H9 (cell line): ENCODE measurements around the gene ETNK2. TPM values are rescaled to one million over a fixed set of nuclear protein-coding genes. Genes with fewer than 3 reads are reported as not detected.

Experiments
- DNase-seq: peaks from one replicate; pipeline ENCODE4 v3.0.0-alpha.2; 2017
- H2AFZ ChIP-seq: one replicate; pipeline ENCODE4 v1.6.1; 2013; ENCODE audit warnings: mild to moderate bottlenecking, low read length, control low read depth, moderate library complexity
- H2AK5ac ChIP-seq: 2 replicates; pipeline ENCODE4 v1.6.1; 2013; ENCODE audit warnings: low read length, control low read depth, mixed read lengths; ENCODE audit not compliant: insufficient read length
- H2BK120ac ChIP-seq: one replicate; pipeline ENCODE4 v1.6.1; 2013; ENCODE audit warnings: low read depth, mild to moderate bottlenecking, low read length, control low read depth, inconsistent platforms; ENCODE audit not compliant: poor library complexity, severe bottlenecking
- H2BK12ac ChIP-seq: 2 replicates; pipeline ENCODE4 v1.6.1; 2013; ENCODE audit warnings: low read length, control low read depth, mixed read lengths, low read depth; ENCODE audit not compliant: insufficient read length
- H2BK15ac ChIP-seq: 2 replicates; pipeline ENCODE4 v1.6.1; 2013; ENCODE audit warnings: low read depth, low read length, control low read depth
- H2BK20ac ChIP-seq: one replicate; pipeline ENCODE4 v1.6.1; 2013; ENCODE audit warnings: low read depth, mild to moderate bottlenecking, low read length, control low read depth, inconsistent platforms; ENCODE audit not compliant: poor library complexity, severe bottlenecking
- H2BK5ac ChIP-seq: 2 replicates; pipeline ENCODE4 v1.6.1; 2013; ENCODE audit warnings: low read length, control low read depth, mixed read lengths; ENCODE audit not compliant: insufficient read length
- H3K14ac ChIP-seq: 2 replicates; pipeline ENCODE4 v1.6.1; 2013; ENCODE audit warnings: low read length, control low read depth; ENCODE audit not compliant: insufficient read depth
- H3K18ac ChIP-seq: 2 replicates; pipeline ENCODE4 v1.6.1; 2013; ENCODE audit warnings: low read depth, mild to moderate bottlenecking, mixed read lengths, low read length, control low read depth; ENCODE audit not compliant: insufficient read length
- H3K23ac ChIP-seq: 2 replicates; pipeline ENCODE4 v1.6.1; 2013; ENCODE audit warnings: low read length, control low read depth, mixed read lengths, low read depth; ENCODE audit not compliant: insufficient read length
- H3K23me2 ChIP-seq: 2 replicates; pipeline ENCODE4 v1.6.1; 2013; ENCODE audit warnings: low read depth, mild to moderate bottlenecking, mixed read lengths, low read length, control low read depth; ENCODE audit not compliant: insufficient read length, poor library complexity, severe bottlenecking
- H3K27ac ChIP-seq: 2 replicates; pipeline ENCODE4 v1.5.1; 2013; ENCODE audit warnings: low read length, control low read depth, mixed read lengths, low read depth; ENCODE audit not compliant: insufficient read length
- H3K27me3 ChIP-seq: 2 replicates; pipeline ENCODE4 v1.6.1; 2013; ENCODE audit warnings: low read length, control low read depth, inconsistent platforms; ENCODE audit not compliant: insufficient read depth
- H3K4ac ChIP-seq: 2 replicates; pipeline ENCODE4 v1.6.1; 2013; ENCODE audit warnings: low read depth, mild to moderate bottlenecking, control low read depth, inconsistent platforms, low read length, moderate library complexity
- H3K4me1 ChIP-seq: 2 replicates; pipeline ENCODE4 v1.6.1; 2013; ENCODE audit warnings: low read length, control low read depth, inconsistent platforms; ENCODE audit not compliant: insufficient read depth
- H3K4me2 ChIP-seq: 2 replicates; pipeline ENCODE4 v1.6.1; 2013; ENCODE audit warnings: low read length, control low read depth, mixed read lengths; ENCODE audit not compliant: insufficient read length, insufficient read depth
- H3K56ac ChIP-seq: 2 replicates; pipeline ENCODE4 v1.6.1; 2013; ENCODE audit warnings: low read depth, mild to moderate bottlenecking, mixed read lengths, low read length, control low read depth; ENCODE audit not compliant: insufficient read length
- H3K79me1 ChIP-seq: 2 replicates; pipeline ENCODE4 v1.6.1; 2013; ENCODE audit warnings: low read depth, mild to moderate bottlenecking, moderate library complexity, low read length, control low read depth, inconsistent platforms; ENCODE audit not compliant: insufficient read depth, poor library complexity, severe bottlenecking
- H3K79me2 ChIP-seq: 2 replicates; pipeline ENCODE4 v1.6.1; 2013; ENCODE audit warnings: low read length, control low read depth, inconsistent platforms; ENCODE audit not compliant: insufficient read depth
- H3K9ac ChIP-seq: 2 replicates; pipeline ENCODE4 v1.6.1; 2013; ENCODE audit warnings: low read length, control low read depth, mixed read lengths; ENCODE audit not compliant: insufficient read length; ENCODE audit errors: extremely low read depth
- H3K9me3 ChIP-seq: one replicate; pipeline ENCODE4 v1.6.1; 2013; ENCODE audit warnings: low read depth, low read length, inconsistent platforms; ENCODE audit not compliant: control insufficient read depth
- H3T11ph ChIP-seq: one replicate; pipeline ENCODE4 v1.6.1; 2013; ENCODE audit warnings: mild to moderate bottlenecking, low read length, control low read depth, inconsistent platforms
- H4K20me1 ChIP-seq: one replicate; pipeline ENCODE4 v1.6.1; 2013; ENCODE audit not compliant: control insufficient read depth, insufficient read length, insufficient read depth
- H4K5ac ChIP-seq: 2 replicates; pipeline ENCODE4 v1.6.1; 2013; ENCODE audit warnings: low read depth, mild to moderate bottlenecking, mixed read lengths, low read length, control low read depth; ENCODE audit not compliant: insufficient read length
- H4K8ac ChIP-seq: replicated peaks from 2 replicates; pipeline ENCODE4 v1.6.1; 2013; ENCODE audit warnings: low read length, control low read depth, mixed read lengths, low read depth; ENCODE audit not compliant: insufficient read length
- H4K91ac ChIP-seq: 2 replicates; pipeline ENCODE4 v1.6.1; 2013; ENCODE audit warnings: low read depth, mild to moderate bottlenecking, moderate library complexity, mixed read lengths, low read length, control low read depth; ENCODE audit not compliant: insufficient read length
- H3K27ac Mint-ChIP-seq, 3 experiments: 2 replicates in 2 of 3; 3 replicates in 1 of 3; pipeline ENCODE4 v1.8.0; 2020 to 2021; ENCODE audit warnings: mixed read lengths in 3 of 3, mild to moderate bottlenecking in 1 of 3, moderate library complexity in 1 of 3
- H3K27me3 Mint-ChIP-seq: 2 replicates; pipeline ENCODE4 v1.8.0; 2021; ENCODE audit warnings: low read depth, mild to moderate bottlenecking, moderate library complexity, mixed read lengths
- H3K36me3 Mint-ChIP-seq, 3 experiments: 2 replicates in 2 of 3; 3 replicates in 1 of 3; pipeline ENCODE4 v1.8.0; 2020 to 2021; ENCODE audit warnings: low read depth in 3 of 3, mixed read lengths in 3 of 3; ENCODE audit not compliant: insufficient read depth in 1 of 3
- H3K4me1 Mint-ChIP-seq, 2 experiments: 2 replicates each; pipeline ENCODE4 v1.8.0; 2020; ENCODE audit warnings: mixed read lengths in 2 of 2
- H3K4me3 Mint-ChIP-seq, 2 experiments: 2 replicates in 1 of 2; 3 replicates in 1 of 2; pipeline ENCODE4 v1.8.0; 2020 to 2021; ENCODE audit warnings: mild to moderate bottlenecking in 2 of 2, mixed read lengths in 2 of 2, moderate library complexity in 1 of 2
- H3K9me3 Mint-ChIP-seq, 2 experiments: 2 replicates in 1 of 2; 3 replicates in 1 of 2; pipeline ENCODE4 v1.8.0; 2020; ENCODE audit warnings: mild to moderate bottlenecking in 2 of 2, mixed read lengths in 2 of 2, moderate library complexity in 1 of 2
- WGBS: extraction: QIAGEN DNeasy Blood & Tissue Kit; methylation state at CpG from one replicate; pipeline ENCODE4 v1.1.7; 2013; ENCODE audit warnings: missing lambda C conversion rate, low lambda C conversion rate, mixed read lengths; ENCODE audit not compliant: insufficient read length; ENCODE audit errors: extremely low coverage; 5-methylcytosine and 5-hydroxymethylcytosine counted together
- total RNA-seq: library from RNA; stranded (reverse); gene quantifications from 2 replicates; pipeline ENCODE4 v1.2.1, GENCODE V29; 2021
- TF ChIP-seq, protein P1 (sequence below): fragments of 200-600 bp; sonication (generic); conservative IDR thresholded peaks from 3 replicates; pipeline ENCODE4 v1.8.0; 2021; ENCODE audit warnings: antibody characterized with exemption, mild to moderate bottlenecking

ETNK2 gene
- total RNA-seq, 1 experiment from 2014 or later: 17.6 TPM

- H4K91ac ChIP-seq: no peak overlapping the region
- H3K27me3 ChIP-seq: no peaks in the 10 kb centered on the region
- H3K4ac ChIP-seq: no peak overlapping the region
- peak overlapping the region in 1 of 2 experiments; percentile 8; a peak in 2 of 5 replicates for H3K4me3 Mint-ChIP-seq
- no peaks in the 10 kb centered on the region for H3K23me2 ChIP-seq
- WGBS: no CpG with 5 or more reads among the region's 7 CpGs
- H3K79me2 ChIP-seq: peaks cover 74% of the 10 kb centered on the region
- no peak overlapping the region for H2BK15ac ChIP-seq
- TF ChIP-seq, protein P1, sequence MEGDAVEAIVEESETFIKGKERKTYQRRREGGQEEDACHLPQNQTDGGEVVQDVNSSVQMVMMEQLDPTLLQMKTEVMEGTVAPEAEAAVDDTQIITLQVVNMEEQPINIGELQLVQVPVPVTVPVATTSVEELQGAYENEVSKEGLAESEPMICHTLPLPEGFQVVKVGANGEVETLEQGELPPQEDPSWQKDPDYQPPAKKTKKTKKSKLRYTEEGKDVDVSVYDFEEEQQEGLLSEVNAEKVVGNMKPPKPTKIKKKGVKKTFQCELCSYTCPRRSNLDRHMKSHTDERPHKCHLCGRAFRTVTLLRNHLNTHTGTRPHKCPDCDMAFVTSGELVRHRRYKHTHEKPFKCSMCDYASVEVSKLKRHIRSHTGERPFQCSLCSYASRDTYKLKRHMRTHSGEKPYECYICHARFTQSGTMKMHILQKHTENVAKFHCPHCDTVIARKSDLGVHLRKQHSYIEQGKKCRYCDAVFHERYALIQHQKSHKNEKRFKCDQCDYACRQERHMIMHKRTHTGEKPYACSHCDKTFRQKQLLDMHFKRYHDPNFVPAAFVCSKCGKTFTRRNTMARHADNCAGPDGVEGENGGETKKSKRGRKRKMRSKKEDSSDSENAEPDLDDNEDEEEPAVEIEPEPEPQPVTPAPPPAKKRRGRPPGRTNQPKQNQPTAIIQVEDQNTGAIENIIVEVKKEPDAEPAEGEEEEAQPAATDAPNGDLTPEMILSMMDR: no peak
- H4K8ac ChIP-seq: no peak overlapping the region
- H2BK20ac ChIP-seq: no peak overlapping the region
- H3K4me1 Mint-ChIP-seq: peaks cover 85 to 93% of the 10 kb centered on the region in 2 experiments
- no peak overlapping the region for H4K5ac ChIP-seq
- no peak overlapping the region for H3K56ac ChIP-seq
- no peak overlapping the region for H3K23ac ChIP-seq
- H3K9me3 ChIP-seq: no peaks in the 10 kb centered on the region
- 0 out of 2 replicates have a peak overlapping the region, but pooled peaks have one; percentile 11 for H3K14ac ChIP-seq
- H3K9me3 Mint-ChIP-seq: no peaks in the 10 kb centered on the region
- no peak overlapping the region for H3K27ac ChIP-seq
- no peak overlapping the region for H3K4me2 ChIP-seq
- no peak overlapping the region for H3T11ph ChIP-seq
- peaks cover 4% of the 10 kb centered on the region for H4K20me1 ChIP-seq
- H2BK12ac ChIP-seq: no peak overlapping the region
- peak overlapping the region; percentile 33 for H3K18ac ChIP-seq
- H2AK5ac ChIP-seq: no peak overlapping the region
- peaks cover 42% of the 10 kb centered on the region for H3K4me1 ChIP-seq
- no peak overlapping the region for H3K9ac ChIP-seq
- H2AFZ ChIP-seq: no peak overlapping the region
- DNase-seq: no peak
- H3K27ac Mint-ChIP-seq: peak overlapping the region; percentile 61 to 75 (median 62); a peak in 4 of 7 replicates
- H2BK5ac ChIP-seq: no peak overlapping the region
- H3K36me3 Mint-ChIP-seq: peaks cover 5 to 9% (median 8%) of the 10 kb centered on the region in 3 experiments; a peak in 6 of 7 replicates
- no peaks in the 10 kb centered on the region for H3K79me1 ChIP-seq
- H2BK120ac ChIP-seq: no peak overlapping the region
- H3K27me3 Mint-ChIP-seq: no peaks in the 10 kb centered on the region; the same call in 1 of the 2 replicates
Measured at GRCh38 chr1:204087893-204088528, 63.8 kb downstream of the ETNK2 start.
